KG1 (cell line): ENCODE results near the gene GJD3.
"Not testable (repeated sequence)": the region's sequence is repeated elsewhere in the genome, so short reads cannot be mapped to it uniquely, and the experiment has no call there.

Experiments used
- DNase-seq: peaks from one replicate; lab custom pipeline; 2025; lab: John Stamatoyannopoulos, UW

Gene GJD3

GRCh38 chr17:40367728-40368127 is 3.2 kb upstream of the GJD3 start:
- not testable (repeated sequence) for DNase-seq

GRCh38 chr17:40366861-40367518 is 2.5 kb upstream of the GJD3 start:
- DNase-seq, result no peak

- DNase-seq, result no peak
Observed at GRCh38 chr17:40366076-40366860, 1.7 kb upstream of the GJD3 start.

- DNase-seq, result no peak
Observed at GRCh38 chr17:40364906-40365305, 369 bp upstream of the GJD3 start.

- no peak for DNase-seq
Observed at GRCh38 chr17:40363111-40363827, 1.3 kb downstream of the GJD3 start.

- peak; percentile 61 for DNase-seq
Observed at GRCh38 chr17:40362696-40363110, 1.8 kb downstream of the GJD3 start.

GRCh38 chr17:40361925-40362695 is 2.4 kb downstream of the GJD3 start:
- no peak for DNase-seq

GRCh38 chr17:40361063-40361924 is 3.2 kb downstream of the GJD3 start:
- no peak for DNase-seq

- no peak for DNase-seq
Observed at GRCh38 chr17:40360091-40360490, 4.4 kb downstream of the GJD3 start.

- peak; percentile 81 for DNase-seq
Observed at GRCh38 chr17:40358323-40359038, 6.1 kb downstream of the GJD3 start.

- DNase-seq, result no peak
Observed at GRCh38 chr17:40356990-40357881, 7.3 kb downstream of the GJD3 start.

GRCh38 chr17:40355804-40356758 is 8.5 kb downstream of the GJD3 start:
- no peak for DNase-seq

- DNase-seq, result no peak
Observed at GRCh38 chr17:40355123-40355803, 9.3 kb downstream of the GJD3 start.

- no peak for DNase-seq
Observed at GRCh38 chr17:40354221-40355122, 10.1 kb downstream of the GJD3 start.

GRCh38 chr17:40352779-40353394 is 11.7 kb downstream of the GJD3 start:
- no peak for DNase-seq

- DNase-seq, result no peak
Observed at GRCh38 chr17:40352237-40352778, 12.2 kb downstream of the GJD3 start.
